HEK293 (cell line): Measurements from ENCODE around the gene NUDT3.

Experiments
- BCL11A ChIP-seq: fragments of 450-650 bp; formaldehyde crosslinking; IDR thresholded peaks from 2 replicates; pipeline ENCODE4 v1.5.1; 2016; ENCODE audit warnings: low read depth, missing biosample characterization, missing genetic modification characterization
- CTCF ChIP-seq: fragments of 450-650 bp; formaldehyde crosslinking; IDR thresholded peaks from 2 replicates; pipeline ENCODE4 v1.5.1; 2016; ENCODE audit warnings: missing biosample characterization, missing genetic modification characterization
- GLIS1 ChIP-seq: fragments of 450-650 bp; formaldehyde crosslinking; IDR thresholded peaks from 2 replicates; pipeline ENCODE4 v1.5.1; 2016; ENCODE audit warnings: missing biosample characterization, missing genetic modification characterization
- PRDM2 ChIP-seq: fragments of 450-650 bp; formaldehyde crosslinking; IDR thresholded peaks from 2 replicates; pipeline ENCODE4 v1.5.1; 2016; ENCODE audit warnings: missing biosample characterization, missing genetic modification characterization, borderline replicate concordance
- SP7 ChIP-seq: fragments of 450-650 bp; formaldehyde crosslinking; IDR thresholded peaks from 2 replicates; pipeline ENCODE4 v1.5.1; 2016; ENCODE audit warnings: missing biosample characterization, missing genetic modification characterization
- YY1 ChIP-seq: fragments of 450-650 bp; formaldehyde crosslinking; IDR thresholded peaks from 2 replicates; pipeline ENCODE4 v1.5.1; 2018; ENCODE audit warnings: missing biosample characterization, missing genetic modification characterization
- ZBTB7A ChIP-seq: fragments of 450-650 bp; formaldehyde crosslinking; IDR thresholded peaks from 2 replicates; pipeline ENCODE4 v1.5.1; 2016; ENCODE audit warnings: low read depth, missing biosample characterization, missing genetic modification characterization
- ZBTB8A ChIP-seq: fragments of 450-650 bp; formaldehyde crosslinking; IDR thresholded peaks from 2 replicates; pipeline ENCODE4 v1.5.1; 2016; ENCODE audit warnings: missing biosample characterization, missing genetic modification characterization
- ZNF132 ChIP-seq: fragments of 450-650 bp; formaldehyde crosslinking; IDR thresholded peaks from 2 replicates; pipeline ENCODE4 v1.5.1; 2017; ENCODE audit warnings: missing biosample characterization, missing genetic modification characterization, borderline replicate concordance
- ZNF266 ChIP-seq: fragments of 450-650 bp; formaldehyde crosslinking; IDR thresholded peaks from 2 replicates; pipeline ENCODE4 v1.5.1; 2016; ENCODE audit warnings: missing biosample characterization, missing genetic modification characterization, low read depth
- ZNF280D ChIP-seq: fragments of 450-650 bp; formaldehyde crosslinking; IDR thresholded peaks from 2 replicates; pipeline ENCODE4 v1.5.1; 2016; ENCODE audit warnings: missing biosample characterization, missing genetic modification characterization
- ZNF324 ChIP-seq: fragments of 450-650 bp; formaldehyde crosslinking; IDR thresholded peaks from 2 replicates; pipeline ENCODE4 v1.5.1; 2016; ENCODE audit warnings: missing biosample characterization, missing genetic modification characterization
- TF ChIP-seq, protein P1 (sequence below): fragments of 450-650 bp; formaldehyde crosslinking; IDR thresholded peaks from 2 replicates; pipeline ENCODE4 v1.5.1; 2016; ENCODE audit warnings: missing biosample characterization, missing genetic modification characterization, low read depth

GRCh38 chr6:34236131-34236442 is 156.4 kb downstream of the NUDT3 start:
- no peak for TF ChIP-seq CTCF
- TF ChIP-seq PRDM2 = no peak
- TF ChIP-seq, protein P1, sequence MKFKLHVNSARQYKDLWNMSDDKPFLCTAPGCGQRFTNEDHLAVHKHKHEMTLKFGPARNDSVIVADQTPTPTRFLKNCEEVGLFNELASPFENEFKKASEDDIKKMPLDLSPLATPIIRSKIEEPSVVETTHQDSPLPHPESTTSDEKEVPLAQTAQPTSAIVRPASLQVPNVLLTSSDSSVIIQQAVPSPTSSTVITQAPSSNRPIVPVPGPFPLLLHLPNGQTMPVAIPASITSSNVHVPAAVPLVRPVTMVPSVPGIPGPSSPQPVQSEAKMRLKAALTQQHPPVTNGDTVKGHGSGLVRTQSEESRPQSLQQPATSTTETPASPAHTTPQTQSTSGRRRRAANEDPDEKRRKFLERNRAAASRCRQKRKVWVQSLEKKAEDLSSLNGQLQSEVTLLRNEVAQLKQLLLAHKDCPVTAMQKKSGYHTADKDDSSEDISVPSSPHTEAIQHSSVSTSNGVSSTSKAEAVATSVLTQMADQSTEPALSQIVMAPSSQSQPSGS (tag by site-specific recombination) = no peak
- no peak for TF ChIP-seq ZNF280D (tag by site-specific recombination)
- TF ChIP-seq ZBTB7A (tag by site-specific recombination) = no peak
- TF ChIP-seq SP7 (tag by site-specific recombination) = no peak
- no peak for TF ChIP-seq ZNF132 (tag by site-specific recombination)
- TF ChIP-seq ZNF266 (tag by site-specific recombination) = no peak
- TF ChIP-seq ZNF324 (tag by site-specific recombination) = no peak
- TF ChIP-seq ZBTB8A (tag by site-specific recombination) = no peak
- no peak for TF ChIP-seq YY1
- TF ChIP-seq BCL11A (tag by site-specific recombination) = no peak
- TF ChIP-seq GLIS1 (tag by site-specific recombination) = no peak
